ENCODE measurements around the gene PUSL1. TPM values are rescaled to one million over a fixed set of nuclear protein-coding genes. Genes with fewer than 3 reads are reported as not detected.

Gene PUSL1
- total and polyA plus RNA-seq, 2 of the 13 experiments (the other 11 are each of a cell fraction or from before 2014, with no cell fraction given), result 8.3 to 22.2 TPM

DNA sequence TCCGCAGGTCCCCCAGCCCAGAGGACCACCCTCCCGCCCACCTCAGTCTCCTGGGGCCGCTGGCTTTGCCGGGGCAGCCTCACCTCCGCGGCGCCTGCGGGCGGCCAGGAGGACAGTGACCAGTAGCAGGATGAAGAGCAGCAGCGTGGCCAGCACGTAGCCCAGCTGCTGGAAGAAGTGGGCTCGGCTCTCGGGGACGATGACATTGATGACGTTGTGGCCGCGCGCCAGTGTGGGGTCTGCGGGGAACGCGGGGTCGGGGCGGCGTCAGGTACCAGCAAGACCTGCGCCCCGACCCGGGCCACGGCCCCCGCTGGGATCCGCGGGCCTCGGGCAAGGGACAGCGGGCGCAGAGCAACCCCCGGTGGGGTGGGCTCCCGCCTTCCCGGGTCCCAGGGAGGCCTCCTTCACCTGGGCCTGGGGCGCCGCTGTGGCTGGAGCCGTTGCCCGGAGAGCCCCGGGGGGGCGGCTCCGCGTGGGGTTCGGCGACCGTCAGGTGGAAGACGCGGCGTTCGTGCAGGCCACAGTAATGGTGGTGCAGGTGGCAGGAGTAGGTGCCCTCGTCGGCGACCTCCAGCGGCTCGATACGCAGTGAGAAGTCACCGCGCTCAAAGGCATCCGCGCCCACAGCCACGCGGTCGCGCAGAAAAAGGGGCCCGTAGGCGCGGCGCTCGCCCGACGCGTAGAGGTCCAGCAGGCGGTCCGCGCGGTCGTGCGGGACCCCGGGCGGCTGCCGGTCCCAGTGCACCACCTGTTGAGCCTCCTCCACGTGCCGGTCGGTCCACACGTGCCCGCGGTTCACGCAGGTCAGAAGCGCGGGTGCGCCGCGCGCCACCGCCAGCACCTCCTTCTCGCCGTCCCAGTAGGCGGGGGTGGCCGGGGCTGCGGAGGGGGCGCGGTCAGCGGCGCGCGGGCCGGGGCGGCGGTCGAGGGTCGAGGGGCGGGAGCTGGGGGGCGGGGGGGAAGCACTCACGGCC is 46.2 kb downstream of the PUSL1 start:
- Histone ChIP-seq H3K4me3 (replicated peaks in 1 of 3; ENCODE audit: insufficient read depth in 1 of 3, low read depth in 2 of 3, low read length in 3 of 3) (no peak overlapping the region), H3K27ac (ENCODE audit: extremely low read length, insufficient read depth, low read length) (no peak overlapping the region), H3K36me3 (replicated peaks in 1 of 2; ENCODE audit: control insufficient read depth in 1 of 2, insufficient read depth in 2 of 2, low read length in 2 of 2) (no peaks in the 10 kb centered on the region), H3K79me2 (ENCODE audit: insufficient read depth, low read length) (peaks cover 4% of the 10 kb centered on the region), H2AFZ (ENCODE audit: low read length) (no peak overlapping the region), H4K20me1 (ENCODE audit: insufficient read depth, low read length) (no peaks in the 10 kb centered on the region), H3K4me1 (ENCODE audit: insufficient read depth, low read length) (peaks cover 43% of the 10 kb centered on the region), H3K9ac (ENCODE audit: insufficient read depth, low read depth, low read length) (no peak overlapping the region), H3K9me3 (ENCODE audit: low read length) (no peaks in the 10 kb centered on the region), H3K27me3 (ENCODE audit: control insufficient read depth in 1 of 2, insufficient read depth in 2 of 2, low read length in 2 of 2) (no peaks in the 10 kb centered on the region), H3K4me2 (ENCODE audit: low read depth, low read length) (no peak overlapping the region)
- WGBS (ENCODE audit: low lambda C conversion rate), result 94% methylated on average over 91 of the region's 116 CpGs
- DNase-seq (ENCODE audit: low spot score) (no peak), FAIRE-seq (no peak), ATAC-seq (no peak)
- ChIA-PET POLR2A (interaction anchor here (1.0 kb wide), 1 partner anchor 19 kb away, joined by 3 read pairs; no protein-coding TSS in a partner anchor), CTCF (ENCODE audit: low intra/inter-chr PET ratio, low total read pairs) (no interaction called here)
- no TSS peak for BruUV-seq (replicated peaks)
- in situ Hi-C loops (cut with HindIII; ENCODE audit: extremely low pct_ligation_motif_present, low pct_unique_long_range_greater_than_20kb) (no loop called here), intact Hi-C loops (cut with micrococcal nuclease; ENCODE audit: unreplicated experiment) (no loop called here)
- no peak for TF ChIP-seq SOX6 (IDR thresholded peaks at IDR 0.05)
- no peak for TF ChIP-seq SOX6 (CRISPR knock-in tag; IDR thresholded peaks at IDR 0.05)
- TF ChIP-seq HMGXB4 (CRISPR knock-in tag; IDR thresholded peaks at IDR 0.05; ENCODE audit: borderline replicate concordance in 1 of 2, low read depth in 1 of 2), result no peak
- no peak for TF ChIP-seq ZNF614 (CRISPR knock-in tag; IDR thresholded peaks at IDR 0.05; ENCODE audit: borderline replicate concordance)
- TF ChIP-seq RBFOX2 (IDR thresholded peaks at IDR 0.05; ENCODE audit: low read depth, low read length), result peak; percentile 71
- no peak for TF ChIP-seq ZBTB7B (CRISPR knock-in tag; IDR thresholded peaks at IDR 0.05)
- TF ChIP-seq KAT8 (CRISPR knock-in tag; IDR thresholded peaks at IDR 0.05), result no peak
- peak; percentile 94 for TF ChIP-seq AGO1 (IDR thresholded peaks at IDR 0.05; ENCODE audit: low read depth, low read length, poor library complexity, severe bottlenecking)
- TF ChIP-seq PRPF4 (IDR thresholded peaks at IDR 0.05; ENCODE audit: low read depth, low read length, poor library complexity, severe bottlenecking), result peak; percentile 27
- no peak for TF ChIP-seq PCBP1 (IDR thresholded peaks at IDR 0.05; ENCODE audit: borderline replicate concordance, low read depth, low read length)
- no peak for TF ChIP-seq ZNF546 (CRISPR knock-in tag; conservative IDR thresholded peaks at IDR 0.05)
- TF ChIP-seq AGO2 (optimal IDR thresholded peaks at IDR 0.05; ENCODE audit: low read depth, low read length), result peak; percentile 50
- no peak for TF ChIP-seq SAP130 (CRISPR knock-in tag; IDR thresholded peaks at IDR 0.05; ENCODE audit: low read depth)
- TF ChIP-seq NFYC (CRISPR knock-in tag; IDR thresholded peaks at IDR 0.05), result no peak
- TF ChIP-seq ZBTB10 (CRISPR knock-in tag; IDR thresholded peaks at IDR 0.05; ENCODE audit: borderline replicate concordance), result no peak

Measured in HepG2 (cell line).